ENCODE data around the gene TTC5.
"Not testable (repeated sequence)": the region's sequence is repeated elsewhere in the genome, so short reads cannot be mapped to it uniquely, and the experiment has no call there.

Gene TTC5

GRCh38 chr14:20302042-20302755, 3.6 kb downstream of the TTC5 start:
- no peak for DNase-seq

GRCh38 chr14:20295067-20295466, 10.7 kb downstream of the TTC5 start:
- no peak for DNase-seq

- no peak for DNase-seq
Observed at GRCh38 chr14:20294636-20295035, 11.1 kb downstream of the TTC5 start.

GRCh38 chr14:20281998-20282397, 23.8 kb downstream of the TTC5 start:
- not testable (repeated sequence) for DNase-seq

- not testable (repeated sequence) for DNase-seq
Observed at GRCh38 chr14:20280265-20280664, 25.5 kb downstream of the TTC5 start.

GRCh38 chr14:20278414-20278813, 27.3 kb downstream of the TTC5 start:
- DNase-seq, result no peak

- DNase-seq, result no peak
Observed at GRCh38 chr14:20277409-20277808, 28.3 kb downstream of the TTC5 start.

- DNase-seq, result no peak
Observed at GRCh38 chr14:20274062-20274461, 31.7 kb downstream of the TTC5 start.

GRCh38 chr14:20264361-20264760, 41.4 kb downstream of the TTC5 start:
- DNase-seq, result not testable (repeated sequence)

GRCh38 chr14:20262642-20263128, 43.1 kb downstream of the TTC5 start:
- DNase-seq, result no peak

- DNase-seq, result no peak
Observed at GRCh38 chr14:20247646-20248246, 58.0 kb downstream of the TTC5 start.

Data from GDM1 (cell line).